Stromal cell of bone marrow (primary cell): ENCODE data around the gene ZEB2.

Experiments used
- DNase-seq: peaks from one replicate; pipeline ENCODE4 v3.0.0-alpha.2; 2012; ENCODE audit warnings: low read depth

The ZEB2 gene

DNA sequence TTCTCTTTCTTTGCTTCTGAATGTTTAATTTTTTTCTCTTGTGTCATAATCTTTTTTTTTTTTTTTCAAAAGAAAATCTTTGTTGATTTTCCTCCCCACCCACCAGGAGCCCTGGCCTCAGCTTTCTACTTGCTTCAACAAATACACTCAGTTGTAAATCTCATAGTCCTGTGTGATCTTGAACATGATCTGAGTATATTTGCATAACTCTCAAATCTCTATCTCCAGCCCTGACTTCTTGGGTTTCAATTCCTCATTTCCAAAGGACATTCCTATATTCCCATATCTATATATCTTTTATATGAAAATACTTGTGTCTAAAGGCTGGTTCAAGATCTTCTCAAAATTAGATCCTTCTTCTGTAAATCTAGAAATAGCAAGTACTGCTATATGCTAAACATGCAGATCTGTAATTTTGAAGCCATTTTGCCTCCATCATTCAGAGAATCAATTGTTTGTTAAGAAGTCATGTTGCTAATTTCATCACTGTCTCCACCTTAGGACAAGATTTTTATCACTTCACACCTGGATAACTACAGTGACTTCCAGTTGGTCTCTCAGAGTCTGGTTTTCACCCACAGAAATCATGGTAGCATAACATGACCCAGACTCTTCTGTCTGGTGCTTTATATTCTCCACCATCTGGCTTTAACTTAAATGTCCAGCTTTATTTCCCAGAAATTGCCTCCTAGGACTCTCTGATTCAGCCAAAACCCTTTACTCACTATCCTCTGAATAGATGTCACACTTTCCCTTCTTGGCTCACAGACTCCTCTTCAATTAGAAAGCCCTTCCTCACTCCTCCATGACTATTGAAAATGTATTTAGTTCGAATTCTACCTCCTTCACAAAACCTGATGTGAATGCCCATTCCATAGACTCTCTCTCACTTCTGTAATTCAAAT is 98.1 kb downstream of the ZEB2 start:
- DNase-seq = no peak

DNA sequence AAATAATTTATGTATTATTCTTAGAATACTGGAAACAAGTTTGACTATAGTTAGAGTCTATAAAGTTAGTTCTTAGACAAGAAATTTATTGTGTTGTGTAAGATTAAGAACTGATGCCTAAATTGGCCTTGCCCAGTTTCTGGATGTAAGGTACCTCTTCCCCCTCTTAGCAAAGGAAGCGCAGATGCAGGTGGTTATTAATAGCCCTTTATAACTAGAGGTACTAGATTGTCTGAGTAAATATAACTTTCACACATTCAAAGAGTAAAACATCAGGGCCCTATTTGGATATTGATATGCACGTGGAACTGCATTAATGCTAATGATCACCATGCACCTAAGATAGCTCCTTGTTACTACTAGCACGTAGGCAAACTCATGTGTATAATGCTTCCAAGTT is 100.7 kb downstream of the ZEB2 start:
- no peak for DNase-seq

DNA sequence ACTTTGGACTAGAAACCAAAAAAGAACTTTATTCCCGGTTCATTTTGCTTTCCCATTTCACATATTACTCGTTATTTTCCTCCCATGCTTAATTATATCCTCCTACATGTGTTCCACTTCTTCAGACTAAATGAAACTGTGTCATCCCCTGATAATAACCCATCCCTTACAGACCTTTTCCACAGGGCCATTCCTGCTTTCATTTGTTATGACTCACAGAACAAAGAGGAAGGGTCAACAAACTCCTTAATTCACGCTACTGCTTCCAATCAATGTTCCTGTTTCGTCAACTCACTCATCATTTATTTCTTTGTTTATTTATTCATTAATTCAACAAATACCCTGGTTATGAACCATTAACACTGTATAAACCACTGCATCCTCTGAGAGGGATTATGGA is 104.5 kb downstream of the ZEB2 start:
- DNase-seq = no peak

DNA sequence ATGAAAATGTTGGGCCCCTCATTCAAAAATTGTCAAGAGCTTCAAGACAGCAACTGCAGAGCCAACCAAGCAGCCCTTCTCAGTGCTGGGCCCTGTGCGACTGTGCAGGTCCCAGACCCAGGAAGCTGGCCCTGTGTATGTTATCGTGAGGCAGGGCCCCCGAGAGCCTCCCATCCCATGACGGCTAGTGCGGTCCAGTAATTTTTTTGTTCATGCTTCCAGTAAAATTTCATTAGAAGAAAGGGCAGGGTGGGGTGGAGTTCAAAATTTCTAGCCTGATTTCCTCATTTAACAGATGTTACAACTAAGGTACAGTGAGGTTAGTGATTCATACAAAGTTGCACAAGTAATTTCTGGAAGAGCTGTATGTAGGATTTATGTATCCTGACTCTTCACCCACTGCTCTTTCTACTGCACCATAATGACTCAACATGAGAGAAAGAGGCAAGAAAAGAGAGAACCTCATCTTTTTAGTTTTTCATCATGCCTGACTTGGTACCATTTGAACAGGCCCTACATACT is 105.5 kb downstream of the ZEB2 start:
- peak; percentile 86 for DNase-seq

DNA sequence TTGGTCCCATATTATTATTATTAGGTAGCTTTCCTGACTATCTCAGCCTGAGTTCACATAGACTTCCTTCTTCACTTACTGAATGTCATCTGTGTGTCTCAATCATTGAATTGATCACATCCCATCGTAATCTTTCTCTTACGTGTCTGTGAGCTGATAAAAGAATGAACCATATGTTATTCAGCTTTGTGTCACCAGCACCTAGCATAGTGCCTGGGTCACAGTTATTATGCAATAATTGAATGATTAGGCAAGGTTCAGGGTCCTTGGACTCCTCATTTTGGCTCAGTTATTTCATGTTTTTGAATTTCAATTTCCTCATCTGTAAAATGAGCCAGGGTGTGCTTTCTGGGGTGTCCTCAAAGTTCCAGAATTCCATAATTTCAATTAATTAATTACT is 107.2 kb downstream of the ZEB2 start:
- no peak for DNase-seq

DNA sequence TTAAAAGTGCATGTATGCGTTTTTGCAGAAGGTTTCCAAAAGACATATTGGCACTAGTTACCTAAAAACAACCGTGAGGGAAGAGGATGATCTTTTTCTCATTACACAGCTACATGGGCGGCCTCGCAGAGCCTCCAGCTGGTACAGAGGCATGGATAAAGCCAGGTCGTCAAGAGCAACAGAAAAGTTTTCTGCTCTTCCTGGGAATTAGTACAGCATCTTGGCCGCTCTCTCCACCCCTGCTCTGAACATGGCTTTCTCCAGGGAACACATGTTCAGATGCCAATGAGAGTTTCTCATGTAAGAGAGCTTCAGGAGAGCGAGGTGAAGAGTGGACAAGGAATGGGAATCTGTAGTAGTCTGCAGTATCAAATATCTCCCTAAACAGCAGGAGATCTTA is 108.4 kb downstream of the ZEB2 start:
- no peak for DNase-seq

DNA sequence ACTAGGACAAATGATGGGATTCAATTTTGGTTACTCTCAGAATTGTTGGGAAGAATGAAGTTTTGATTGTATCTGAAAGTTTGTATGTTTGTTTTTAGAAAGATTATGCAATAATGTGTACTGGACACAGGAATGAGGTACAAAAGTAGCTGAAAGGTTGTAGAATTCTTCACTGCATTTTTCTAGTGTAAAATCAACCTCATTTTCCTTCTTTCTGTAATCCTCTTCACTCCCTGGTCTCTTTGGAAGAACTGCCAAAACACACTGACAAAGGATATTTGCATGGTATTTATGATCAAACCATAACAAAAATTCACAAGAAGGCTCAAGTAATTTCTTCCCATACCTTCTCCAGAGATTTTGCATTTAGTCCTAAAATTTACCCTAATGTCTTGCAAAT is 110.7 kb downstream of the ZEB2 start:
- no peak for DNase-seq

DNA sequence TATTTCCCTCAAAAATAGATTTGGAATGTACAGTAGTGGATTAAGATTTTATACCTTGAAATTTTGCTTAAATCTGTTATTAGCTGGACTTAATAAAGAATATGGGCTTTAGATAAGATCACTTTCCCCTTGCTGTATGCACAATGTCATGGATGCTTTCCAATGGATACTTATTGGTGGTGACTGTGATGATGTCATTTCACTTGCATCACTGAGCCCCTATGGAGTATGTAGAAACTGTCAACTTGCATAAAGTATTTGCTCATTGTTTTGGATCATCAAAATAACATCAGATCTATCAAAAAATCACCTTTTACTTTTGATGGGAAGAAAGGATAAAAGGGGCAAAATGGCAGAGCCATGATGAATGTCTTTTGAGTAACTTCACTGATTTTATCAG is 112.7 kb downstream of the ZEB2 start:
- DNase-seq = no peak

DNA sequence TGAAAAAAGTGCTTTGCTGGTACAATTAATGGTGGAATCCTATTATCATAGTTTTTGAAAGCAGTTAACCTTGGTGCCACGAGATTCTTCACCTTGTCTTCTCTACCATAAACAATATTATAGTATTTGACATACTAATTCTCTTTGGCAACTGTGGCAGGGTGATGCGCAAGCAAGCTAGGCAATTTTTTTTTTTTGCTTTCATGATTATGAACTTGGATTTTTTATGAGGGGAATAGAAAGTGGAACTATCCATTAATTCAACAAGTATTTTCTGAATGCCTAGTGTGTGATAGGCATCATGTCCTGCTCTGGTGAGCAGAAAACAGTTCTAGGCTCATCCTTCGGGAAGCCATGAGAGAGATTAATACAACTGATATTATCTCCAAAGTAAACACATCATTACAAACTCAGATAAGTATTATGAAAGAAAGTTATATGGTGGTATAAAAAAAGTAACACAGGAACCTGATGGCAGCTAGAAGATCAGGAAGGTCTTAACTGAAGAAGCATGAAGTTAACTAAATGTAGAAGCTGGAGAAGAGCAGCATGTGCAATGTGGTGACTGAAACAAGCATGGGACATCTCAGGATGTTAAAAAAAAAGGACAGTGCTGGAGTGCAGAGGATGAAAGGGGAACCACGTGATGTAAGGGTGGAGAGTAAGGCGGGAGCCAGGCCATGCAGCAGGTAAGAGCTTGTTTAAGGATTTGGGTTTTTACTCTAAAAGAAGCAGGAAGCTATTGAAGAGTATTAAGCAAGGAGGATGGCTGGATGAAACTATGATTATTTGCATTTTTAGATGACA is 113.7 kb downstream of the ZEB2 start:
- no peak for DNase-seq

DNA sequence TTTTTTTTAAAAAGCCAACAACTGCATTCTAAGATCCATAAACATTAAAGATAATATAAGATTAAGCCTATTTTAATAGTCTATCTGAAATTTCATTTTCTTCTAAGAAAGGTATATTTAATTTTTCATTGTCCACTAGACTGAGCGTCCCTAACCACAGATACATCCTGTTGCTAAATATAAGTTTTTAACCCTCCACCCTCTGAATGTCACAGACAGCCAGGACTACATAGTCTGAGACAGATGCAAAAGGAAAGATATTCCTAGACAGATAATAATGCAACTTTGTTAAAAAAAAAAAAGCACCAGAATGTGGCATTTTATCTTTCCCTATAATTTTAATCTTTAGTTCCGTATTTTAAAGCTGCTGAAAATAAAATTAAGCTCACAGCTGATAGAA is 114.6 kb downstream of the ZEB2 start:
- DNase-seq = no peak

DNA sequence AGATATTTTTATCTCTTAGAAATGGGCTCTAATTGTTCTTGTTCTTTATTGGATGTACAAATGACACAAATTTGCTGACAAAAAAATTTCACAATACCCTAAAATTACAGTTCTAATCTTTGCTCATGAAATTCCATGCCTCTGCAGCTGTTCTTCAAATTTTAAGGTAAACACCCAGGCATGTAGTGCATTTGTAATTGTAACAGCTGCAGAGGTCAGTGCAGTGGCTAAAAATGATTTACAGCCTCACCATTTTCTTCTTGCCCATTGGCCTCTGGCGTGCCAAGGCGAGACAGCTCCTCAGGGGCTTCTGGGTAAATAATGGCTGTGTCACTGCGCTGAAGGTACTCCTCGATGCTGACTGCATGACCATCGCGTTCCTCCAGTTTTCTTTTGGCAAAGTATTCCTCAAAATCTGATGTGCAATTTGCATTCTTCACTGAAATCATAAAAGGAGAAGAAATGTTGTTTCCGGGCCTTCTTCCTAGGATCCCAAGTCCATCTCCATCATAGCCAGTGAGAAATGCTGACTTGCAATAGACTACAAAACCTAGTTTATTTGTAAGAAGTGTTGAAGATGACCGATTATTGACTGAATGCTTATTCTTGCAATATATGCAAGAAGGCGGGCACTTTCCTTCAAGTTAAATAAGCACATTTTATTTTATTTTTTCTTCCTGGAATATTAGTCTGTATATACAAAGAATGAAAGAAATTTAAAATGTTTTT is 115.2 kb downstream of the ZEB2 start:
- no peak for DNase-seq

DNA sequence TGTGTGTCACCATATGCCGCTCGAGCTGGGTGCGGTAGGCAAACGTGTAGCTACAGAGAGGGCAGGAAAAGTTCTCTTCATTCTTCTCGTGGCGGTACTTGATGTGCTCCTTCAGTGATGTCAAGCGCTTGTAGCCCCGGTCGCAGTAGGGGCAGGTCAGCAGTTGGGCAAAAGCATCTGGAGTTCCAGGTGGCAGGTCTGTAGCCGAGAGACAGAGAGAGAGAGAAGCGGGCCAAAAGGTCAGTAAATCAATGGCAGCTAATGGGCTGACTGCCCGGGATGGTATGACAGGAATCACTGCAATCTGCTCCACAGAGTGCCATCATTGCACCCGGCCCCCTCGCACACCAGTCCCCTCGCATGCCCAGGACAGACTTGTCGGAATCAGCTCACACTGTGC is 116.0 kb downstream of the ZEB2 start:
- no peak for DNase-seq

DNA sequence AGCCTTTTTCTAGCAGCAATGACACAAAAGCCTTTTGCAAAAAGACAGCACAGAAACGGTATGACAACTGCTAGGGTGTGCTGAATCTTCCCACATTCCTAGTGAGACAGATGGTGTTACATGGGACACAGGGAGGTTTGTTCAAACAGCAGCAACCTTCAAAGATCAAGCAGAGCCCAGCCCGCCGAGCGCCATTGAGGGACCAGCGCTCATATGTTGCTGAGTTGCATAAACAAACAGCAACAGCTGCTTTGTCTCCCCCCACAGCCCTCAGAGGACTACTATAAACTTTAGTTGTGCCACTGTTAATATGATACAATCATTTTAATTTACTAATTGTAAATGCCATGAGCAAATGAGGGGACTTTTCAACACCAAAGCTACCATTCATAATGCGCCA is 117.7 kb downstream of the ZEB2 start:
- no peak for DNase-seq

DNA sequence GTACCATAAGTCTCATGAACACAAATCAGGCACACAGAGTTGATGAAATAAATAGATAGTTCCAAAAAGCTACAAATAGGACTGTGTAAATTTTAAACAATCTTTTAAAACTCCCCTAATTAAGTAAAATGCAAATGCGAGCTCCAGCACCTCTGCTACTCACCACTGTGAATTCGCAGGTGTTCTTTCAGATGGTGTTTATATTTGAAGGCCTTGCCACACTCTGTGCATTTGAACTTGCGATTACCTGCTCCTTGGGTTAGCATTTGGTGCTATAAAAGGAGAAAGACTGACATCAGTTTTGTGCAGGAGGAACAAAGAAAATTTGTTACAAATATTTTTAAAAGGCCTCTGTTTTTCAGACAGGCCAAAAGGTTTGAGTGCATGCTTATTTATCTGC is 118.9 kb downstream of the ZEB2 start:
- DNase-seq = no peak

DNA sequence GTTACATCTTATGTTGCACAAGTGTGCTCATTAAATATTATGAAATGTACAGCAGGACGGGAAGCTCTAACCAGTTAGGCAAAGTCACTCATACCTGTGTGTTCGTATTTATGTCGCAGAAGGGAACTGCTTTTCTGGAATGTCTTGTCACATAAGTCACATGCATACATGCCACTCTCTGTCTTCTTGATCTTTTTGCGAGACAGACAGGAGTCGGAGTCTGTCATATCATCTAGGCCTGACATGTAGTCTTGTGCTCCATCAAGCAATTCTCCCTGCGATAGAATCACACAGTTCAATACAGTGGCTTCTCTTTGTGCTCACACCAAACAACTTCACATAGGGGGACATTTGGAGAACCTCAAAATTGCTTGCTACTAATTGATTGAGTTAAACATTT is 123.6 kb downstream of the ZEB2 start:
- DNase-seq = no peak

DNA sequence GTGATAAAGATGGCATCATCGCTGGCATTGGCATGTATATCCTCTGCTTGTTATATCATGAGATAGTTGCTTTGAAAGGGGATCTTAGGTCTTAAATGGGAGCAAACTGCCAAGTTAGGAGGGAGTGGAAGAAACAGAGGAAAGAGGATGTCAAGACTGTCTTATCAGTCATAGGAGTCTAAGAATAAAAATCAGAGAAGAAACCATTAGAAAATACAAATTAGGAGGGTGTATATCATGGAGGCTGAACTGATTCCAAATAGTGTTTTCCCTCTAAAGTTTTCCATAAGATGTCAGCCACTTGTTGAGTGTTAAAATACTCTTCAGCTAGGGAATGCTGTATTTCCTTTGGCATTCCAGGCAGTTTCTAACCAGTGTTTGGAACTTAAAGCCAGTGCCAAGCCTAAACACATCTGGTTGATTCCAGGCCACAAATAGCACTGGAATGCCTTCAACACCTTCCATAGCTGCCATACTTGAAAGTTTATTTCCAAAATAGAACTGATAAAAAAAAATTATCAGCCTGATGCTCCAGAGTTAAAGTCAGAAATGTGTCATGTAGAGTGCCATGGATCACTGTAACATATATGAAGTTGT is 129.4 kb downstream of the ZEB2 start:
- no peak for DNase-seq

DNA sequence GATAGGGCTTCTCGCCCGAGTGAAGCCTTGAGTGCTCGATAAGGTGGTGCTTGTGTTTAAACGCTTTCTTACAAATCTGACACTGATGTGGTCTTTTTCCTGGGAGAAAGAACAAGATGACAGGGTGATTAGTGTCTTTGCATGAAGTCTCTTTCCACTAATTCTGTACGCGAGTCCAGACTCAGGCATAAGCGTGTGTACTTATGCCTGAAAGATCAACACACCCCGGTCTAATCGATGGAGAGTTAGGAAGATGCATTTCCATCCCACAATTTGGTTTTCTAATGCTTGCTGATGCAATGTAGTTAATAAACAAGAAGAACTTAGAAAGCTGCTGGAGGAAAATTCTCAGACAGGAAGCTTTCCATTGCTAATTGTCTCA is 130.0 kb downstream of the ZEB2 start:
- no peak for DNase-seq

DNA sequence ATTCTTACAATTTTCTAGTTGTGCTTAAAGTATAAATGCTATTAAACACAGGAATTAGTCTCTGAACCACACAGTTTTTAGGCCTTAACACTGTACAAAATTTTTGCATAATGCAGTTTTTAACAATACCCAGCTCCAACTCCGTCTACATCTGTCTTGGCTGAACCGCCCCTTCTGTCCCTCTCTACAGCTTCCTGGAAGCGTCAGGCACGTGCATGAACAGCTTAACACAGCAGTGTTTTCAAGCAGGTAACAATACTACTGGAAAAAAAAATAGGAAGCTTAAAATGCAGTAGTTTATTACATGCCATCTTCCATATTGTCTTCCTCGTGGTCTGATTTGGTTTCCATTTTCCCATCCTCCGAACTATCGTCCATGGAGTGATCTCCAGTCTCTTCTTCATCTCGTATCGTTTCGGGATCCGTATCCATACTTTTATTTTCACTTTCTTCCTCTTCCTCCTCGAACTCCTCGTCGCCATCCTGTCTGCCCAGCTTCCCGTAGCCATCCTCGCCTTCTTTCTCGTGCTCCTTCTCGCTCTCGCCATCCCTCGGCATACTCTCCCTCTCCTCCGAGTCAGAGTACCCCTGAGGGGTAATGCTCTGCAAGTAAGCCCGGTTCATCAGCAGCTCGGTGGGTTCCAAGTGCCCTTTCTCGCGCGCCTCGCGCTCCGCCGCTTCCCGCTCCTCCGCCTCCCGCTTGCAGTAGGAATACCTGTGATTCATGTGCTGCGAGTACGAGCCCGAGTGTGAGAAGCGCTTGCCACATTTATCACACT is 130.6 kb downstream of the ZEB2 start:
- DNase-seq = no peak

DNA sequence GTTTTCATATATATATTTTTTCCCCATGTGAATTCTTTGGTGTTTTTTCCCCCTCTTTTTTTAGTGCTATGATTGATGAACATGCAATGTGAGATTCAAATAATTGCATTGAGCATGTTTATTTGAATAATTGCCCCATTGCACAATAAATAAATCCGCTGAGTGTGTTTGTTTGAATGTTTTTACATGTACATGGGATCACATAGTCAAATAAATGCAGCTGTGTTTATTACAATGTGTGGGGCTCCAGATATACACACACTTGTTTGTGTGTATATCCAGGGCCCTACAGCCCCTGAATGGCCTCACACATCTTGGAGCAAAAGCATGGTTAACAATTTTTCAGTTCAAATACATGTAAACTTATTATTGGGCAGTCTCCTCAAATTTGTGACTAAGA is 134.5 kb downstream of the ZEB2 start:
- DNase-seq = no peak

DNA sequence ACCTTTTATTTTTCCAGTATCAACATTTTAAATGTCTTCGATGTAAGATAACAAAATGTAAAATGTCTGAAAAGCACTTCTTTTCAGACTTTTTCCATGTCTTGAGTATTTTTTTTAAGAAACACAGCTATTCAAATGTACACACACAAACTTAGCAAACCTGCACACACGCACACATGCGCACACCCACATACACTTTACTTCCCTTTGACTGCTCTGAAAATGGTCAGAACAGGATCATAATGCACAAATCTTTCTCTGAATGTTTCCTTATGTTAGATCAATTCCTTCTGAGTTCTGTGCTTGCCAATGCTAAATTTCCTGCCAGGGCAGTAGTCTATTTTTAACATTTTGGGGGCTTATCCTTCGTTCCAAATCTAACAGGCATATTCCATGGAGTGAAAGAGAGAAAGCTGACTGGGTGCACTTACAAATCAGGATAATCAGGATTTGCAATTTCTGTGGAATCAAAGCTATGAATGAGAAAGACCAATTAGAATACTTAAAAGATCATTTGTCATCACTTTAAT is 136.3 kb downstream of the ZEB2 start:
- no peak for DNase-seq

DNA sequence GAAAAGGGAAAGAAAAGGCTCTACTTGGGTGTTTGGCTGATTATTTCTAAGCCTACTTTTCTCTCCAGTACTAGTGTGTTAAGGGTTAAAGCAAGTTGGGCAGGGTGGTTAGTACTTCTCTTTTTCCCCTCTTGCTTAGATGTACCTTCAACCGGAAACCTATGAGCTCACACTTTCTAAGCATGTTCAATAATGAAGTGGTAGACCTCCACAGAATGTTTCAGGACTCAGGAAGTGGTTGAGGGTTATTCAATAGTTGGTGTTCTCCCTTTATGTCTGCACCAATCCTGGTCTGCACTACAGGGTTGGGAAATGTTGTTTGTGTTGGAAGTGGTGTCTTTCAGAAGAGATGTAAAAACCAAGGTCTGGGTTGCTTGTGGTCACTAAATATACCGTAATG is 137.1 kb downstream of the ZEB2 start:
- DNase-seq = peak; percentile 31
